ENCODE results near the gene SLC13A5. TPM values are rescaled to one million over a fixed set of nuclear protein-coding genes. Genes with fewer than 3 reads are reported as not detected.

SLC13A5 gene
- total RNA-seq, 1 donor from 2014 or later: 0.54 TPM

GRCh38 chr17:6669479-6670212, 43.5 kb downstream of the SLC13A5 start:
- Mint-ChIP-seq H3K27ac (ENCODE audit: unreplicated experiment) (no peak overlapping the region), H3K4me1 (peaks cover 17% of the 10 kb centered on the region), H3K9me3 (no peaks in the 10 kb centered on the region), H3K4me3 (no peak overlapping the region), H3K27me3 (ENCODE audit: low read depth) (peaks cover 23% of the 10 kb centered on the region), H3K36me3 (ENCODE audit: low read depth) (no peaks in the 10 kb centered on the region)
- TF ChIP-seq CTCF (conservative IDR thresholded peaks at IDR 0.05): no peak
- DNase-seq (ENCODE audit: low read depth, low spot score): no peak

GRCh38 chr17:6668727-6669425, 44.3 kb downstream of the SLC13A5 start:
- Mint-ChIP-seq H3K27ac (ENCODE audit: unreplicated experiment) (no peak overlapping the region), H3K36me3 (ENCODE audit: low read depth) (no peaks in the 10 kb centered on the region), H3K4me3 (no peak overlapping the region), H3K27me3 (ENCODE audit: low read depth) (peaks cover 26% of the 10 kb centered on the region), H3K9me3 (no peaks in the 10 kb centered on the region), H3K4me1 (peaks cover 17% of the 10 kb centered on the region)
- TF ChIP-seq CTCF (conservative IDR thresholded peaks at IDR 0.05): no peak
- no peak for DNase-seq (ENCODE audit: low read depth, low spot score)

- TF ChIP-seq CTCF (conservative IDR thresholded peaks at IDR 0.05): no peak
- H3K9me3 Mint-ChIP-seq: no peaks in the 10 kb centered on the region
- no peaks in the 10 kb centered on the region for H3K36me3 Mint-ChIP-seq (ENCODE audit: low read depth)
- H3K4me1 Mint-ChIP-seq: peaks cover 17% of the 10 kb centered on the region
- DNase-seq (ENCODE audit: low read depth, low spot score): no peak
- peaks cover 29% of the 10 kb centered on the region for H3K27me3 Mint-ChIP-seq (ENCODE audit: low read depth)
- H3K27ac Mint-ChIP-seq (ENCODE audit: unreplicated experiment): no peak overlapping the region
- no peak overlapping the region for H3K4me3 Mint-ChIP-seq
Measured at GRCh38 chr17:6668219-6668618, 45.0 kb downstream of the SLC13A5 start.

GRCh38 chr17:6667516-6667915, 45.7 kb downstream of the SLC13A5 start:
- Mint-ChIP-seq H3K27ac (ENCODE audit: unreplicated experiment) (no peak overlapping the region), H3K36me3 (ENCODE audit: low read depth) (no peaks in the 10 kb centered on the region), H3K27me3 (ENCODE audit: low read depth) (peaks cover 34% of the 10 kb centered on the region), H3K4me1 (peaks cover 17% of the 10 kb centered on the region), H3K4me3 (no peak overlapping the region), H3K9me3 (no peaks in the 10 kb centered on the region)
- DNase-seq (ENCODE audit: low read depth, low spot score): no peak
- no peak for TF ChIP-seq CTCF (conservative IDR thresholded peaks at IDR 0.05)

GRCh38 chr17:6666557-6666956, 46.6 kb downstream of the SLC13A5 start:
- no peak overlapping the region for H3K4me3 Mint-ChIP-seq
- H3K4me1 Mint-ChIP-seq: peaks cover 17% of the 10 kb centered on the region
- DNase-seq (ENCODE audit: low read depth, low spot score): no peak
- no peak overlapping the region for H3K27ac Mint-ChIP-seq (ENCODE audit: unreplicated experiment)
- no peaks in the 10 kb centered on the region for H3K36me3 Mint-ChIP-seq (ENCODE audit: low read depth)
- no peaks in the 10 kb centered on the region for H3K9me3 Mint-ChIP-seq
- TF ChIP-seq CTCF (conservative IDR thresholded peaks at IDR 0.05): no peak
- peaks cover 42% of the 10 kb centered on the region for H3K27me3 Mint-ChIP-seq (ENCODE audit: low read depth)
